ENCODE measurements around the gene CD180.
"Not testable (repeated sequence)": the region's sequence is repeated elsewhere in the genome, so short reads cannot be mapped to it uniquely, and the experiment has no call there.

CD180 gene

DNA sequence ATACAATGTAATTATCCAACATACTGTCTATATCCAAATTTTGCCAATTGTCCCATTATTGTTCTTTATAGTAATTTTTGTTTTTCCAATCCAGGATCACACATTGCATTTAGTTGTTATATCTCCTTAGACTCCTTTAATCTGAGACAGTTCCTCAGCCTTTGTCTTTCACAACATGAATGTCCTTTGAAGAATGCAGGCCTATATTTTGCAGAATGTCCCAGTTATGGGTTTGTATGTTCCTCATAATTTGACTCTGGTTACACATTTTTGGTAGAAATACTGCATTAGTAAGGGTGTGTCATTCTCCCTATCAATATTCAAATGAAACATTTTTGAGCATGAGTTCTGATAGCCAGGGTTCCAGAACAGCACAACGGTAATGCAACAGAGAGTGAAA, 6.7 kb downstream of the CD180 start:
- in situ Hi-C loops (cut with MboI; ENCODE audit: low sequenced_read_pairs): no loop called here

DNA sequence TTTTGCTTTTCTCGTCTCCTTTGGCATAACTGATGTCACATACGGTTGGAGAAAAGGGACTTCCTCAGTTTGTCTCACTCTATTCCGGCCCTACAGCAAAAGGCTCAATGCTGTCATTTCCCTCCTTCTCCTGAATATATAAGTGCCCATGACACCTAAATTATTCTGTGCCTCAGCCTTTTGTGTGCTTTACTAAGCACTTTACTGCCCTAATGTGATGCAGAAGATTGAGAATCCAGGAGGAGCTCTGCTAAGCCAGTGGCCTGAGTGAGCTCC, 7.6 kb downstream of the CD180 start:
- in situ Hi-C loops (cut with MboI; ENCODE audit: low sequenced_read_pairs): no loop called here

DNA sequence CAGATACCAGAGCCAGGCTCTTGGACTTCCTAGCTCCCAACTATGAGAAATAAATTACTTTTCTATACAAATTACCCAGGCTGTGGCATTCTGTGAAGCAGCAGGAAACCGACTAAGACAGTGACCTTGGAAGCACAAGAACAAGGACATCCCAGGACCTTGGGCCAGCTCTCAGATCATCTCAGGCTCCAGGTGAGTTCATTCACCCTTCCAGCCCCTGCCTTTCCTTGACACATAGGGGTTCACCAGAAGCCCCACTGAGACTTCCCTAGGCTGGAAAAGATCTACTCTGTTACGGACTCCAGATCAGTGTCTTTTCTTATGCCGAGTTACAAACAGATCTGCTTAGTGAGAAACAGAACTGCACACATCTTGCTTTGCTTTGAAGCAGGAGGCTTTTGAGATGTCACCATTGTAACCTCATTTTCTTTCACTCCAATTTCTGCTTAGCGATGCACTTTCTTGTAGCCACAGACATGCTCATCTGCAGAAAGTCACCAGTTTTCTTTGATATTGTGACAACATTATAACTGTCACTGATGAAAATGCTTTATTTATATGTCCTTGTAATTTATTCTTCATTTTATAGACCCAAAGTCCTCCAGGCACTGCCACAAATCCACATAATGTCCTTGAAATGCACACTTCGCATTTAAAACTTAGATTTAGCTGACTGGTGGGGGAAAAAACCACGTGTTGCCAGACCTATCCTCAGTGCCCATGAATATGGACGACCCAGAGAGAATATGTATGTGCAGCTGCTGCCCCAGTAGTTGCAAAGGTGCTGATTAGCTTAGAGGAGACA, 8.1 kb downstream of the CD180 start:
- in situ Hi-C loops (cut with MboI; ENCODE audit: low sequenced_read_pairs): no loop called here

DNA sequence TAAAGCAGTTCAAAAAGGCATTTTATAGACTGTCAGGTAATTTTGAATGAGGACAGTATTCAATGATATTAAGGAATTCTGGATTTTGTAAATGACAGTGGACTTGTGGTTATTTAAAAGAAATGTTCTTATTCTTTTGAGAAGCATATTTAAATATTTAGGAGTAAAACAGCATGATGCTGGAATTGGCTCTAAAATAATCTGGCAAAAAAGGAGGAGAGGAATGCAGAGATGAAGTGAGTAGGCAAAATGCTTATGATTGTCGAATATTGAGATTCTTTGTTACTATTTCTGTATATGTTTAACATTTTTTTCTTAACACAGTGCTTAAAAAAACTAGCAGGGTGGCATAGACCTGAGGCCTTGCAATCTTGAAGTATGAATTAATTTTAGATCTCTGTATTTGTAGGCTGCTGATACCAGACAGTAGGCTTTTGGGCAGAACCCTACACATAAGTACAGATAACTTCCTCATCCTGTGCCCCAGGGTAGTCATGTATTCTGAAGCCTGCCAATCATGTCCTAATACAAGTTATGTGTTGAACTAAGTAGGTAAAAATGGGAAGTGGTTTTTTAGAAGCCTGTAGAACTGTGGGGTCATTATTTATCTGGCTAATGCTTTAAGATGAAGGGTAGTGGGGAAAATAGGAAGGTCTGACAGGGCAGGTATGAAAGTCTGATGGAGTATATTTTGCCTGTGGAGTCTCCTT, 9.4 kb downstream of the CD180 start:
- in situ Hi-C loops (cut with MboI; ENCODE audit: low sequenced_read_pairs): no loop called here

DNA sequence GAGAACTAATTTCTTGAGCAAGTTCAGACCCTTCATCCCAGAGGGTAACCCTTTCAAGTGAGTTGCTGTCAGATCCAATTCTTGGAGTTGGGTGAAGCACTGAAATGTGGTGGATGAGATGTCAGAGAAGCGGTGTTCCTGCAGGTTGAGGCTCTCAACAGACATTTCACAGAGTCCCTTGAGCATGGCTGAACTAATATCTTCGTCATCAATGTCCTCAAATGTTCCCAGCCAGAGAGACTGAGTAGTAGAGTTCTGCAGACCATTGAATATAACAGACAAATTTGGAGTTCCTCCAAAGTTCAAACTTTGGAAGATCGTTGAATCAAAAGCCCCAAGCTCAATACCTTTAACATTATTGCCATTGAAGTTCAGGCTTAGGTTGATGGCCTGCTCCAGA, 12.7 kb downstream of the CD180 start:
- in situ Hi-C loops (cut with MboI; ENCODE audit: low sequenced_read_pairs): no loop called here

DNA sequence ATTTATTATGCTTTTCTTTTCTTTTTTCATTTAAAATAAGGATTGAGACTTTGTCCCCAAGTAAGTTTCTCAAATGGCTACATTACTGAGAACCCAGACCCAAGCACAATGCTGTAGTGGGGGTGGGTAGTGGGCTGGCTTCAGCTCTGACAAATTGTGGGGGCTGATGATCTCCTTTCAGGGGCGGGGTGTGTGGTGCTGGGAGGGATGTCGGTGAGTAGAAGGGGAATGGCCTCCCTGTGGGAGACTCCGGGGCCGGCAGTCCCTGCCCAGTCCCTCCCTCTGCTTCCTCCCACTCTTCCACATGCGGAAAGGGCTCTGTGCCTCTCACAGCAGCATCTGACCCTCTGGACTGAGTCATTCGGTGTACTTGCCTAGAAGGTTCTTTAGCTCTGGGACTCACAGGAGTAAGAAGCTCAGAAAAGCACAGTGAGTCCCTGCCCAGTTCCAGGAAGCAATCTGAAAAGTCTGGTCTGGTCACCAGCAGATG, 14.3 kb downstream of the CD180 start:
- in situ Hi-C loops (cut with MboI; ENCODE audit: low sequenced_read_pairs): no loop called here

DNA sequence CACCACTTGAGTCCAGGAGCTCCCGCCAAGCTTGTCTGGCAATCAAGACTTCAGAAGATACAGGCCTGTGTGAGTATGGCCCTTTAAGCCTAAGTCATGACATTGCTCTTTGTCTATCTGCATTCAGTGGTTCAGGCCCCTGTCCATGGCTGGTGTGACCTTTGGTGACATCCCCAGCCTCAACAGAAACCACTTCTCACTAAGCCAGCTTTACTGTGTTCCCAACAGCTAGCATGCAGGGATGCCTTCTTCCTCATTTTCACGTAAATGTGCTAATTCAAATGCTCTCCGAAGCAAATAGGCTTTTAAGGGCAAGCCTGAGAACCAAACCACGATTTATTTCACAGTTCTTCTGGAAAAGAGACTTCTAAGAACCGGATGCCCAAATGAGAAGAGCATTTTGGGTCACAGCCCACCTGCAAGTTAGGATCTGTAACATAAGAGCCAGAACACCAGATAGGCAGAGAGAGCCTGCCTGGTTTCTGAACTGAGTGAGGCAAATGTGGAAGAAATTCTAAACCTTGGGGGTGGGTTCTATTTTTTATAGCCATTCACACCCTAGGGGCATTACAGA, 14.9 kb downstream of the CD180 start:
- in situ Hi-C loops (cut with MboI; ENCODE audit: low sequenced_read_pairs): no loop called here

DNA sequence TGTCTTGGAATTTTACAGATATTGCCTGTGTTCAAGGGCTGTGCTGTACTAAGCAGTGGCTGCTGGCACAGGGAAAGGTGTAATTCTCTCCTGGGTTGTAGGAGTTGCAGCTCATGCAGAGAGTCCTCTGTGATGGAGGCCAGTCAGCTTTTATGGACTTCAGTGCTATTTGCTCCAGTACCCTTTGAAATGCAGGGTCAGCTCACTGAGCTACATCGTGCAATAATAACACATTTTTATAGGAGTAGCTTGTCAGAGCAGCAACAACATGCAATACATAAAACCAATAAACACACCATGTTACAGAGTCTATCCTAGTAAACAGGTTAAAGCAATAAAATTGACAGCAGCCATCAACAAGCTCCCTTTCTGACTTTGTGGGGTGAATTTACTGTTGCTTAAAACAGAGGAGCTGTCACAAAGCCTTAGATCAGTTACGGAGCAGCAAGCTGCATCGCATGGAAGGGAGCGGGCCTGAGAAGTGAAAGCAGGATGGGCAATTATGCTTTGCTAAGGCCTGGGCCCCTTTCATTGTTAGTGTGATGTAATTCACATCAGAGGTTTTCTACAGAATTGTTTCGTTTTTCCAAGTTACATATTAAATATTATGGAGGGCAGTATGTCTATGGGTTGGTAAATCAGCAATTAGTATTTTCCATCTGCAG, 16.8 kb downstream of the CD180 start:
- in situ Hi-C loops (cut with MboI; ENCODE audit: low sequenced_read_pairs): no loop called here

DNA sequence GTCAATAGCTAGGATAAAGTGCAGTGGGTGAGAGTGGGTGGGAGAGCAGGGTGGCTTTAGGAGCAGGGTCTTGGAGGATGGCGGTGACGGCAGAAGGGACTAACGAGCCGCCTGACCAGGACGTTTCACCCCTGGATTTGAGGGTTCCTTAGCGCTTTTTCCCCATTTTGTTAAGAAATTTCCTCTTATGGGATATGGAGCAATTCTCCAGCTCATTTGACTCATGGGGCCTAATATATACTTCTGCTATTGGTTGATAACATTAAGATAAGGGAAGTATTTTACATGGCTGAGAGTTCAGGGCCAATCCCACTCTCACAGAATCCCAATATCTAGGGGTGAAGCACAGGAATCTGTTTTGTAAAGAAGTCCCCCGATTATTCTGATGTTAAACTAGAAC, 17.6 kb downstream of the CD180 start:
- in situ Hi-C loops (cut with MboI; ENCODE audit: low sequenced_read_pairs): no loop called here

DNA sequence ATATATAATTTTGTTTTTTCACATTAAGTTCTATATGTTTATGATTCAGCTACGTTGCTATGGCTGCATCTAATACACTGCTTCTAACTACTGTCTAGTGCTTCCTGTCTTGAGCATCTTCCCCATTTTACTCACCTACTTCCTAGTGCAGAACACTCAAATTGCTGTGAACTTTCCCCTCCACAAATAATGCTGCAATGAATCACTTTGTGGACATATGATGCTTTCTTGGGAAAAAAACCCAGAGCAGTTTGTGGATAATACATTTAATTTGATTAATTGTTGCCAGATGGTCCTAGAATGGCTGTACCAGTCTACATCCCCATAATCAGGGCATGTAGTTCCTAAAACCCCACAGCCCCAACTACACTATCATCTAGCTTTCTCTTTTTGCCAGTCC, 18.5 kb downstream of the CD180 start:
- in situ Hi-C loops (cut with MboI; ENCODE audit: low sequenced_read_pairs): no loop called here

DNA sequence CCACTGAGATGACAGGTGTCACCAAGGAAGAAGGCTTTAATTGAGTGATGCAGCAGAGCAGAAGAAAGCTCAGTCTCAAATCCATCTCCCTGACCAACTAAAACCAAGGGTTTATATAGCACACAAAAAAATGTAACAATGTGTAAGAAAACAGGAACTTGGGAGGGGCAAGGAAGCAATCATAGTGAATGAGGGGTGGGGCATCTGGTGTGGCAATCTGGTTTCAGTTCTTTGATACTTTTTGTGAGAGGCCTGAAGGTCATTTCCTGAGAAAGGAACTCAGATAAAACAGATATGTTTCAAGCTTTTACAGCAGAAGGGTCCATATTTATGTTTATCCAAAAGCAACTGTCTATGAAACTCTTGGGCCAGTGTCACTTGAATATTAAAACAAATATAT, 19.7 kb downstream of the CD180 start:
- in situ Hi-C loops (cut with MboI; ENCODE audit: low sequenced_read_pairs): no loop called here

DNA sequence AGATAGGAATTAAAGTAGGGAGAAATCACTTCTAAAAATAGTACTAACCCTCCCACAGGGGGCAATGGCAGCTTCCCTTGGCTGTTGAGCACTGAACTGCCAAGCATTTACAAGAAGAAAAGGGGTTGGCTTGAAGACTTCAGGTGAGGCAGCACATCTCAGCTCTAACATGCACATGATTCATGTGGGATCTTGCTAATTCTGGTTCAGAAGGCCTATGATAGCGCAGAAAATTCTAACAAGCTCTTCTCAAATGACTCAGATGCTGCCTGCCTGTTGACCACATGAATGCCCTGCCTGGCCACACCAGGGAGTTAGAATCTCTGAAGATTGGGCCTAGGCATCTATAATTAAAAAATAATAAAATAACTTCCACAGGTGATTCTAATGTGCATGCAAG, 22.6 kb downstream of the CD180 start:
- in situ Hi-C loops (cut with MboI; ENCODE audit: low sequenced_read_pairs): no loop called here

DNA sequence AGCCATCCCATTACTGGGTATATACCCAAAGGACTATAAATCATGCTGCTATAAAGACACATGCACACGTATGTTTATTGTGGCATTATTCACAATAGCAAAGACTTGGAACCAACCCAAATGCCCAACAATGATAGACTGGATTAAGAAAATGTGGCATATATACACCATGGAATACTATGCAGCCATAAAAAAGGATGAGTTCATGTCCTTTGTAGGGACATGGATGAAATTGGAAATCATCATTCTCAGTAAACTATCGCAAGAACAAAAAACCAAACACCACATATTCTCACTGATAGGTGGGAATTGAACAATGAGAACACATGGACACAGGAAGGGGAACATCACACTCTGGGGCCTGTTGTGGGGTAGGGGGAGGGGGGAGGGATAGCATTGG, 23.2 kb downstream of the CD180 start:
- in situ Hi-C loops (cut with MboI; ENCODE audit: low sequenced_read_pairs): not testable (repeated sequence)

DNA sequence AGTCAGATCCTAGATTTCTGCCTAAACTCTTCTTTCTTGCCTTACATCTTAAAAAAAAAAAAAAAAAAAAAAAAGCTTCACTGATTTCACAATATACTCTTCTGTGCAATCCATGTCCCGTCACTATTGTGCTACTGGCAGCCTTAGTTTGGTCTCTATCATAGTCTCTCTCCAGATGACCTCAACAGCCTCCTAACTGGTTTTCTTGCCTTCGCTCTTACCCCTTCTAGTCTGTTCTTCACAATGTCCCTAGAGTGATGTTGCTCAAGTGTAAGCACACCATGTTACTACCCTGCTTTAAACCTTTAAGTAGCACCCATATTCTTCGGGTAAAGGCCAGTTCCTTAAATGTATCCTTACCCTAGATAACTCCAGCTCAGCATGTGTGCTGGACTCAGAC, 25.8 kb downstream of the CD180 start:
- in situ Hi-C loops (cut with MboI; ENCODE audit: low sequenced_read_pairs): no loop called here

DNA sequence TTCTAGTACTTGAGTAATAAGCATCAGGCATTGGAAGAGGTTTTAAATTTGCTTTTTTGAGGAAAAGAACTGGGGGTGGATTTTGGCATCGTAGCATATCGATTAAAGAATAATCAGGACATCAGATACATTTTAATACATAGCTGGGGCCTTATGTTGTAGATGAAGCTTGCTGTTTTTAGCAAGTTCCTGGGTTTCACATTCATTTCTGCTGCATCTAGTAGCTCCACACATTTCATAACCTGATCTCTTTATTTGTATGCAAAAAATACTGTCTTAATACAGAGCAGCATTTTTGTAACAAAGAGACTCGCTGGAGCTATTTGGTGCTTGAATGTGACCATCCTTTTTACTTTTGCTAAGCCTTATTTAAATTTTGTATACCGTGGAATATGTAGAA, 28.5 kb downstream of the CD180 start:
- in situ Hi-C loops (cut with MboI; ENCODE audit: low sequenced_read_pairs): no loop called here

DNA sequence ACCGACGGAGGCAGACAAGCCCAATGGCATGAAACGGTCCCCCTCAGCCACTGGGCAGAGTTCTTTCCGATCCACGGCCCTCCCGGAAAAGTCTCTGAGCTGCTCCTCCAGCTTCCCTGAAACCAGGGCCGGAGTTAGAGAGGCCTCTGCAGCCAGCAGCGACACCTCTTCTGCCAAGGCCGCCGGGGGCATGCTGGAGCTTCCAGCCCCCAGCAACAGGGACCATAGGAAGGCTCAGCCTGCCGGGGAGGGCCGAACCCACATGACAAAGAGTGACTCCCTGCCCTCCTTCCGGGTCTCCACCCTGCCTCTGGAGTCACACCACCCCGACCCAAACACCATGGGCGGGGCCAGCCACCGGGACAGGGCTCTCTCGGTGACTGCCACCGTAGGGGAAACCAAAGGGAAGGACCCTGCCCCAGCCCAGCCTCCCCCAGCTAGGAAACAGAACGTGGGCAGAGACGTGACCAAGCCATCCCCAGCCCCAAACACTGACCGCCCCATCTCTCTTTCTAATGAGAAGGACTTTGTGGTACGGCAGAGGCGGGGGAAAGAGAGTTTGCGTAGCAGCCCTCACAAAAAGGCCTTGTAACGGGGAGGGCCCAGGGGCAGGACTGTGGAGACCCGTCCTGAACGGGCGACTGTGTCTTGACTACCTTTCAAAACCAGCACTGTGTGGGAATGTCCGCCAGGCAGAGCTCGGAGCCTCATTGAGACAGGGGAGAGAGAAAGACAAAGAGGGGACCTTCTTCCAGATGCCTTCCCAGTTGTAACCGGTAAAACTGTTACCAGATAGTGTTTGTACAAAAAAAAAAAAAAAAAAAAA, 29.9 kb downstream of the CD180 start:
- in situ Hi-C loops (cut with MboI; ENCODE audit: low sequenced_read_pairs): no loop called here

DNA sequence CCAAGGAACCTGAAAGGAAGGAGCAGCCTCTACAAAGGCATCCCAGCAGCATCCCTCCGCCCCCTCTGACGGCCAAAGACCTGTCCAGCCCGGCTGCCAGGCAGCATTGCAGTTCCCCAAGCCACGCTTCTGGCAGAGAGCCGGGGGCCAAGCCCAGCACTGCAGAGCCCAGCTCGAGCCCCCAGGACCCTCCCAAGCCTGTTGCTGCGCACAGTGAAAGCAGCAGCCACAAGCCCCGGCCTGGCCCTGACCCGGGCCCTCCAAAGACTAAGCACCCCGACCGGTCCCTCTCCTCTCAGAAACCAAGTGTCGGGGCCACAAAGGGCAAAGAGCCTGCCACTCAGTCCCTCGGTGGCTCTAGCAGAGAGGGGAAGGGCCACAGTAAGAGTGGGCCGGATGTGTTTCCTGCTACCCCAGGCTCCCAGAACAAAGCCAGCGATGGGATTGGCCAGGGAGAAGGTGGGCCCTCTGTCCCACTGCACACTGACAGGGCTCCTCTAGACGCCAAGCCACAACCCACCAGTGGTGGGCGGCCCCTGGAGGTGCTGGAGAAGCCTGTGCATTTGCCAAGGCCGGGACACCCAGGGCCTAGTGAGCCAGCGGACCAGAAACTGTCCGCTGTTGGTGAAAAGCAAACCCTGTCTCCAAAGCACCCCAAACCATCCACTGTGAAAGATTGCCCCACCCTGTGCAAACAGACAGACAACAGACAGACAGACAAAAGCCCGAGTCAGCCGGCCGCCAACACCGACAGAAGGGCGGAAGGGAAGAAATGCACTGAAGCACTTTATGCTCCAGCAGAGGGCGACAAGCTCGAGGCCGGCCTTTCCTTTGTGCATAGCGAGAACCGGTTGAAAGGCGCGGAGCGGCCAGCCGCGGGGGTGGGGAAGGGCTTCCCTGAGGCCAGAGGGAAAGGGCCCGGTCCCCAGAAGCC, 30.8 kb downstream of the CD180 start:
- in situ Hi-C loops (cut with MboI; ENCODE audit: low sequenced_read_pairs): no loop called here

DNA sequence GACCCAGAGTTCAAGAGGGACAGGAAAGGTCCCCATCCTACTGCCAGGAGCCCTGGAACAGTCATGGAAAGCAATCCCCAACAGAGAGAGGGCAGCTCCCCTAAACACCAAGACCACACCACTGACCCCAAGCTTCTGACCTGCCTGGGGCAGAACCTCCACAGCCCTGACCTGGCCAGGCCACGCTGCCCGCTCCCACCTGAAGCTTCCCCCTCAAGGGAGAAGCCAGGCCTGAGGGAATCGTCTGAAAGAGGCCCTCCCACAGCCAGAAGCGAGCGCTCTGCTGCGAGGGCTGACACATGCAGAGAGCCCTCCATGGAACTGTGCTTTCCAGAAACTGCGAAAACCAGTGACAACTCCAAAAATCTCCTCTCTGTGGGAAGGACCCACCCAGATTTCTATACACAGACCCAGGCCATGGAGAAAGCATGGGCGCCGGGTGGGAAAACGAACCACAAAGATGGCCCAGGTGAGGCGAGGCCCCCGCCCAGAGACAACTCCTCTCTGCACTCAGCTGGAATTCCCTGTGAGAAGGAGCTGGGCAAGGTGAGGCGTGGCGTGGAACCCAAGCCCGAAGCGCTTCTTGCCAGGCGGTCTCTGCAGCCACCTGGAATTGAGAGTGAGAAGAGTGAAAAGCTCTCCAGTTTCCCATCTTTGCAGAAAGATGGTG, 31.6 kb downstream of the CD180 start:
- in situ Hi-C loops (cut with MboI; ENCODE audit: low sequenced_read_pairs): no loop called here

DNA sequence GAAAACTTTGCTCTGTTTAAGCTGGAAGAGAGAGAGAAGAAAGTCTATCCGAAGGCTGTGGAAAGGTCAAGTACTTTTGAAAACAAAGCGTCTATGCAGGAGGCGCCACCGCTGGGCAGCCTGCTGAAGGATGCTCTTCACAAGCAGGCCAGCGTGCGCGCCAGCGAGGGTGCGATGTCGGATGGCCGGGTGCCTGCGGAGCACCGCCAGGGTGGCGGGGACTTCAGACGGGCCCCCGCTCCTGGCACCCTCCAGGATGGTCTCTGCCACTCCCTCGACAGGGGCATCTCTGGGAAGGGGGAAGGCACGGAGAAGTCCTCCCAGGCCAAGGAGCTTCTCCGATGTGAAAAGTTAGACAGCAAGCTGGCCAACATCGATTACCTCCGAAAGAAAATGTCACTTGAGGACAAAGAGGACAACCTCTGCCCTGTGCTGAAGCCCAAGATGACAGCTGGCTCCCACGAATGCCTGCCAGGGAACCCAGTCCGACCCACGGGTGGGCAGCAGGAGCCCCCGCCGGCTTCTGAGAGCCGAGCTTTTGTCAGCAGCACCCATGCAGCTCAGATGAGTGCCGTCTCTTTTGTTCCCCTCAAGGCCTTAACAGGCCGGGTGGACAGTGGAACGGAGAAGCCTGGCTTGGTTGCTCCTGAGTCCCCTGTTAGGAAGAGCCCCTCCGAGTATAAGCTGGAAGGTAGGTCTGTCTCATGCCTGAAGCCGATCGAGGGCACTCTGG, 32.6 kb downstream of the CD180 start:
- in situ Hi-C loops (cut with MboI; ENCODE audit: low sequenced_read_pairs): no loop called here
